GM19239 (cell line): ENCODE data around the gene WDR73.
A peak's percentile ranks its signal among the peaks of the same experiment; 100 is the strongest.
"Not testable (repeated sequence)": the region's sequence is repeated elsewhere in the genome, so short reads cannot be mapped to it uniquely, and the experiment has no call there.

ENCODE experiments used
- DNase-seq: peaks from one replicate; pipeline ENCODE4 v3.0.0; 2011; ENCODE audit warnings: low spot score; ENCODE audit not compliant: insufficient read length
- FAIRE-seq: peaks from 2 replicates; lab custom pipeline; 2011; peaks lifted over from hg19 to GRCh38; lab: Jason Lieb, UNC

The WDR73 gene

GRCh38 chr15:84653910-84654688, at the start of gene WDR73:
TSS of gene WDR73 (minus strand) at chr15:84654283. CDS start at chr15:84654274, 9 bp downstream.
- FAIRE-seq: peak; percentile 94
- DNase-seq: peak; percentile 85

GRCh38 chr15:84703808-84704207, 49.7 kb upstream of the WDR73 start:
- DNase-seq (no peak), FAIRE-seq (no peak)

GRCh38 chr15:84702961-84703482, 48.9 kb upstream of the WDR73 start:
- no peak for FAIRE-seq
- no peak for DNase-seq

- FAIRE-seq (no peak), DNase-seq (no peak)
These were observed 45.6 kb upstream of the WDR73 start for GRCh38 chr15:84699538-84700191.

GRCh38 chr15:84697236-84697990, 43.3 kb upstream of the WDR73 start:
- DNase-seq: no peak
- FAIRE-seq: peak; percentile 73

- FAIRE-seq (no peak), DNase-seq (no peak)
These were observed 42.7 kb upstream of the WDR73 start for GRCh38 chr15:84696757-84697156.

- no peak for FAIRE-seq
- DNase-seq: no peak
These were observed 36.3 kb upstream of the WDR73 start for GRCh38 chr15:84690342-84690741.

- DNase-seq (no peak), FAIRE-seq (no peak)
These were observed 35.8 kb upstream of the WDR73 start for GRCh38 chr15:84689858-84690257.

GRCh38 chr15:84686446-84686845, 32.4 kb upstream of the WDR73 start:
- FAIRE-seq: not testable (repeated sequence)

GRCh38 chr15:84685304-84685703, 31.2 kb upstream of the WDR73 start:
- DNase-seq (no peak), FAIRE-seq (no peak)

More at GRCh38 chr15:84686446-84686845, 32.4 kb upstream of the WDR73 start:
- not testable (repeated sequence) for DNase-seq

- FAIRE-seq: no peak
- no peak for DNase-seq
These were observed 30.0 kb upstream of the WDR73 start for GRCh38 chr15:84684092-84684491.

GRCh38 chr15:84681831-84682230, 27.7 kb upstream of the WDR73 start:
- FAIRE-seq (no peak), DNase-seq (no peak)

- DNase-seq: no peak
- no peak for FAIRE-seq
These were observed 17.1 kb upstream of the WDR73 start for GRCh38 chr15:84671211-84671610.

GRCh38 chr15:84669726-84670125, 15.6 kb upstream of the WDR73 start:
- no peak for DNase-seq
- FAIRE-seq: no peak

GRCh38 chr15:84668221-84668982, 14.3 kb upstream of the WDR73 start:
- DNase-seq (no peak), FAIRE-seq (no peak)

GRCh38 chr15:84666373-84666772, 12.3 kb upstream of the WDR73 start:
- no peak for FAIRE-seq
- no peak for DNase-seq

GRCh38 chr15:84661001-84661400, 6.9 kb upstream of the WDR73 start:
- FAIRE-seq: no peak

GRCh38 chr15:84659904-84660781, 6.1 kb upstream of the WDR73 start:
- FAIRE-seq (no peak), DNase-seq (no peak)

More at GRCh38 chr15:84661001-84661400, 6.9 kb upstream of the WDR73 start:
- no peak for DNase-seq
